ENCODE measurements around the gene FBP2. TPM values are rescaled to one million over a fixed set of nuclear protein-coding genes. Genes with fewer than 3 reads are reported as not detected.

Gene FBP2
- total and polyA plus RNA-seq, 2 experiments from 2014 or later, result not detected

DNA sequence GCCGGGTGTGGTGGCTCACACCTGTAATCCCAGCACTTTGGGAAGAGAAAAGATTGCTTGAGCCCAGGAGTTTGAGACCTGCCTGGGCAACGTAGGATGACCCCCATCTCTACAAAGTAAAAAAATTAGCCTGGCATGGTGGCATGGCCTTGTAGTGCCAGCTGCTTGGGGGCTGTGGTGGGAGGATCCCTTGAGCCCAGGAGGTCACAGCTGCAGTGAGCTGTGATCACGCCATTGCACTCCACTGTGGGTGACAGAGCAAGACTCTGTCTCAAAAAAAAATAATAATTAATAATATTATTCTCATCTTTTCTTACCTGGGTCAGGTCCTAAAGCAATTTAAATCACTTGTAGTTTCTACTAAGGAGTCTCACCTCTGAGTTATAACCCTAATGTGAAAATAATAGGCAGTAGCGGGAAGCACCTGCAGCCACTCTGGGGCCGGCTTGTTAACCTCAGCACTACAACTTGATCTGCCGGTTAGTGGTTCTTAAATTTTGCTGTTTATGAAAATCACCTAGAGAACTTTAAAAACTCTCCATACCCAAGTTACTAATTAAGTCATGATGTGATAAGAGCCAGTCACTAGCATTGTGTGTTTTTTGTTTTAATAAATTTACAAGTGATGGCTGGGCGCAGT, 68.1 kb downstream of the FBP2 start:
- H4K20me1 ChIP-seq (replicated peaks; ENCODE audit: insufficient read depth), result no peaks in the 10 kb centered on the region; the same call in 1 of the 2 replicates
- H2AFZ ChIP-seq, result no peak overlapping the region
- Mint-ChIP-seq H3K36me3 (ENCODE audit: low read depth) (no peaks in the 10 kb centered on the region), H3K9me3 (peaks cover 1% of the 10 kb centered on the region; the same call in 1 of the 3 replicates), H3K27ac (no peak overlapping the region), H3K4me1 (no peaks in the 10 kb centered on the region), H3K4me3 (no peak overlapping the region), H3K27me3 (ENCODE audit: insufficient read depth, low read depth, poor library complexity) (no peaks in the 10 kb centered on the region)
- DNase-seq (ENCODE audit: low spot score) (no peak), ATAC-seq (no peak)
- no peaks in the 10 kb centered on the region for H3K79me2 ChIP-seq (replicated peaks; ENCODE audit: insufficient read depth)
- no peak overlapping the region for H3K27ac ChIP-seq (ENCODE audit: low read depth)
- no peaks in the 10 kb centered on the region for H3F3A ChIP-seq (replicated peaks; ENCODE audit: low read depth)
- TF ChIP-seq STAT1 (IDR thresholded peaks at IDR 0.05; ENCODE audit: unreplicated experiment) (no peak), CREB1 (CRISPR knock-in tag; IDR thresholded peaks at IDR 0.05; ENCODE audit: low read depth) (no peak), REST (IDR thresholded peaks at IDR 0.05; ENCODE audit: unreplicated experiment) (no peak), JUNB (IDR thresholded peaks at IDR 0.05; ENCODE audit: unreplicated experiment) (no peak), NANOG (IDR thresholded peaks at IDR 0.05; ENCODE audit: borderline replicate concordance) (no peak), ZNF331 (CRISPR knock-in tag; IDR thresholded peaks at IDR 0.05; ENCODE audit: low read depth) (no peak), POLR2AphosphoS5 (IDR thresholded peaks at IDR 0.05; ENCODE audit: low read depth) (no peak), ZNF114 (CRISPR knock-in tag; IDR thresholded peaks at IDR 0.05) (no peak), ETS1 (IDR thresholded peaks at IDR 0.05) (no peak), EZH2phosphoT487 (IDR thresholded peaks at IDR 0.05; ENCODE audit: unreplicated experiment) (no peak), EZH2 (IDR thresholded peaks at IDR 0.05; ENCODE audit: low read depth, unreplicated experiment) (no peak)
- TF ChIP-seq, protein P1, sequence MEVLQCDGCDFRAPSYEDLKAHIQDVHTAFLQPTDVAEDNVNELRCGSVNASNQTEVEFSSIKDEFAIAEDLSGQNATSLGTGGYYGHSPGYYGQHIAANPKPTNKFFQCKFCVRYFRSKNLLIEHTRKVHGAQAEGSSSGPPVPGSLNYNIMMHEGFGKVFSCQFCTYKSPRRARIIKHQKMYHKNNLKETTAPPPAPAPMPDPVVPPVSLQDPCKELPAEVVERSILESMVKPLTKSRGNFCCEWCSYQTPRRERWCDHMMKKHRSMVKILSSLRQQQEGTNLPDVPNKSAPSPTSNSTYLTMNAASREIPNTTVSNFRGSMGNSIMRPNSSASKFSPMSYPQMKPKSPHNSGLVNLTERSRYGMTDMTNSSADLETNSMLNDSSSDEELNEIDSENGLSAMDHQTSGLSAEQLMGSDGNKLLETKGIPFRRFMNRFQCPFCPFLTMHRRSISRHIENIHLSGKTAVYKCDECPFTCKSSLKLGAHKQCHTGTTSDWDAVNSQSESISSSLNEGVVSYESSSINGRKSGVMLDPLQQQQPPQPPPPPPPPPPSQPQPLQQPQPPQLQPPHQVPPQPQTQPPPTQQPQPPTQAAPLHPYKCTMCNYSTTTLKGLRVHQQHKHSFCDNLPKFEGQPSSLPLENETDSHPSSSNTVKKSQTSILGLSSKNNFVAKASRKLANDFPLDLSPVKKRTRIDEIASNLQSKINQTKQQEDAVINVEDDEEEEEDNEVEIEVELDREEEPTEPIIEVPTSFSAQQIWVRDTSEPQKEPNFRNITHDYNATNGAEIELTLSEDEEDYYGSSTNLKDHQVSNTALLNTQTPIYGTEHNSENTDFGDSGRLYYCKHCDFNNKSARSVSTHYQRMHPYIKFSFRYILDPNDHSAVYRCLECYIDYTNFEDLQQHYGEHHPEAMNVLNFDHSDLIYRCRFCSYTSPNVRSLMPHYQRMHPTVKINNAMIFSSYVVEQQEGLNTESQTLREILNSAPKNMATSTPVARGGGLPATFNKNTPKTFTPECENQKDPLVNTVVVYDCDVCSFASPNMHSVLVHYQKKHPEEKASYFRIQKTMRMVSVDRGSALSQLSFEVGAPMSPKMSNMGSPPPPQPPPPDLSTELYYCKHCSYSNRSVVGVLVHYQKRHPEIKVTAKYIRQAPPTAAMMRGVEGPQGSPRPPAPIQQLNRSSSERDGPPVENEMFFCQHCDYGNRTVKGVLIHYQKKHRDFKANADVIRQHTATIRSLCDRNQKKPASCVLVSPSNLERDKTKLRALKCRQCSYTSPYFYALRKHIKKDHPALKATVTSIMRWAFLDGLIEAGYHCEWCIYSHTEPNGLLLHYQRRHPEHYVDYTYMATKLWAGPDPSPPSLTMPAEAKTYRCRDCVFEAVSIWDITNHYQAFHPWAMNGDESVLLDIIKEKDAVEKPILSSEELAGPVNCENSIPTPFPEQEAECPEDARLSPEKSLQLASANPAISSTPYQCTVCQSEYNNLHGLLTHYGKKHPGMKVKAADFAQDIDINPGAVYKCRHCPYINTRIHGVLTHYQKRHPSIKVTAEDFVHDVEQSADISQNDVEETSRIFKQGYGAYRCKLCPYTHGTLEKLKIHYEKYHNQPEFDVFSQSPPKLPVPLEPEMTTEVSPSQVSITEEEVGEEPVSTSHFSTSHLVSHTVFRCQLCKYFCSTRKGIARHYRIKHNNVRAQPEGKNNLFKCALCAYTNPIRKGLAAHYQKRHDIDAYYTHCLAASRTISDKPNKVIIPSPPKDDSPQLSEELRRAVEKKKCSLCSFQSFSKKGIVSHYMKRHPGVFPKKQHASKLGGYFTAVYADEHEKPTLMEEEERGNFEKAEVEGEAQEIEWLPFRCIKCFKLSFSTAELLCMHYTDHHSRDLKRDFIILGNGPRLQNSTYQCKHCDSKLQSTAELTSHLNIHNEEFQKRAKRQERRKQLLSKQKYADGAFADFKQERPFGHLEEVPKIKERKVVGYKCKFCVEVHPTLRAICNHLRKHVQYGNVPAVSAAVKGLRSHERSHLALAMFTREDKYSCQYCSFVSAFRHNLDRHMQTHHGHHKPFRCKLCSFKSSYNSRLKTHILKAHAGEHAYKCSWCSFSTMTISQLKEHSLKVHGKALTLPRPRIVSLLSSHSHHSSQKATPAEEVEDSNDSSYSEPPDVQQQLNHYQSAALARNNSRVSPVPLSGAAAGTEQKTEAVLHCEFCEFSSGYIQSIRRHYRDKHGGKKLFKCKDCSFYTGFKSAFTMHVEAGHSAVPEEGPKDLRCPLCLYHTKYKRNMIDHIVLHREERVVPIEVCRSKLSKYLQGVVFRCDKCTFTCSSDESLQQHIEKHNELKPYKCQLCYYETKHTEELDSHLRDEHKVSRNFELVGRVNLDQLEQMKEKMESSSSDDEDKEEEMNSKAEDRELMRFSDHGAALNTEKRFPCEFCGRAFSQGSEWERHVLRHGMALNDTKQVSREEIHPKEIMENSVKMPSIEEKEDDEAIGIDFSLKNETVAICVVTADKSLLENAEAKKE (CRISPR knock-in tag; IDR thresholded peaks at IDR 0.05), result no peak
- TF ChIP-seq, protein P2, sequence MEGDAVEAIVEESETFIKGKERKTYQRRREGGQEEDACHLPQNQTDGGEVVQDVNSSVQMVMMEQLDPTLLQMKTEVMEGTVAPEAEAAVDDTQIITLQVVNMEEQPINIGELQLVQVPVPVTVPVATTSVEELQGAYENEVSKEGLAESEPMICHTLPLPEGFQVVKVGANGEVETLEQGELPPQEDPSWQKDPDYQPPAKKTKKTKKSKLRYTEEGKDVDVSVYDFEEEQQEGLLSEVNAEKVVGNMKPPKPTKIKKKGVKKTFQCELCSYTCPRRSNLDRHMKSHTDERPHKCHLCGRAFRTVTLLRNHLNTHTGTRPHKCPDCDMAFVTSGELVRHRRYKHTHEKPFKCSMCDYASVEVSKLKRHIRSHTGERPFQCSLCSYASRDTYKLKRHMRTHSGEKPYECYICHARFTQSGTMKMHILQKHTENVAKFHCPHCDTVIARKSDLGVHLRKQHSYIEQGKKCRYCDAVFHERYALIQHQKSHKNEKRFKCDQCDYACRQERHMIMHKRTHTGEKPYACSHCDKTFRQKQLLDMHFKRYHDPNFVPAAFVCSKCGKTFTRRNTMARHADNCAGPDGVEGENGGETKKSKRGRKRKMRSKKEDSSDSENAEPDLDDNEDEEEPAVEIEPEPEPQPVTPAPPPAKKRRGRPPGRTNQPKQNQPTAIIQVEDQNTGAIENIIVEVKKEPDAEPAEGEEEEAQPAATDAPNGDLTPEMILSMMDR (conservative IDR thresholded peaks at IDR 0.05; ENCODE audit: low read depth in 2 of 2), result no peak
- no peaks in the 10 kb centered on the region for H3K4me1 ChIP-seq (ENCODE audit: insufficient read depth)
- no peak overlapping the region for H3K4me3 ChIP-seq
- H3K36me3 ChIP-seq (ENCODE audit: insufficient read depth), result no peaks in the 10 kb centered on the region
- no peak overlapping the region for H3K4me2 ChIP-seq
- no peaks in the 10 kb centered on the region for H3K27me3 ChIP-seq (ENCODE audit: insufficient read depth)
- H3K9me2 ChIP-seq (ENCODE audit: insufficient read depth), result no peaks in the 10 kb centered on the region
